GM10248 (cell line): ENCODE data around the gene DYTN.

Source experiments
- CTCF ChIA-PET: fragments of 300-600 bp; sonication (Branson Sonifier 250); formaldehyde crosslinking; extraction: SDS; loops from one replicate; lab custom pipeline; 2021; ENCODE audit warnings: antibody characterized with exemption; lab: Yijun Ruan, JAX
- POLR2A ChIA-PET: fragments of 350-650 bp; sonication (Branson Sonifier 250); formaldehyde crosslinking; extraction: SDS; loops from one replicate; lab custom pipeline; 2020; ENCODE audit warnings: antibody characterized with exemption; lab: Yijun Ruan, JAX
- DNase-seq: peaks from one replicate; pipeline ENCODE4 v3.0.0; 2012; ENCODE audit errors: extremely low spot score
- CTCF ChIP-seq: IDR thresholded peaks from 2 replicates; pipeline ENCODE4 v1.5.1; 2012; ENCODE audit warnings: mild to moderate bottlenecking, low read depth; ENCODE audit errors: extremely low read depth, missing control alignments, control extremely low read depth

The DYTN gene

GRCh38 chr2:206718296-206718695, at the start of gene DYTN:
TSS of gene DYTN (minus strand) at chr2:206718396. CDS start at chr2:206718279, 117 bp downstream.
- ChIA-PET POLR2A (interaction anchor here (0.7 kb wide), 1 partner anchor 613 kb away, joined by 3 read pairs; no protein-coding TSS in a partner anchor), CTCF (interaction anchor here (1.0 kb wide), 1 partner anchor 12 kb away, joined by 3 read pairs; no protein-coding TSS in a partner anchor)
- no peak for TF ChIP-seq CTCF
- no peak for DNase-seq

GRCh38 chr2:206766057-206766930, 48.1 kb upstream of the DYTN start:
- POLR2A ChIA-PET = no interaction called here
- CTCF ChIA-PET = interaction anchor here (0.9 to 3.0 kb wide), 4 partner anchors 11 to 22 kb away, joined by 3 to 16 read pairs (median 4); no protein-coding TSS in a partner anchor
- no peak for DNase-seq
- TF ChIP-seq CTCF = no peak

- DNase-seq = peak; percentile 85
- TF ChIP-seq CTCF = no peak
- POLR2A ChIA-PET = no interaction called here
- CTCF ChIA-PET = interaction anchor here (0.9 to 3.0 kb wide), 6 partner anchors 12 to 444 kb away, joined by 3 to 16 read pairs (median 4); no protein-coding TSS in a partner anchor
Observed at GRCh38 chr2:206765242-206766056, 47.3 kb upstream of the DYTN start, which contains the start of the genes FASTKD2 and MDH1B. TSS of gene FASTKD2 (plus strand) at chr2:206765606. CDS start at chr2:206766694, 1,088 bp downstream. TSS of gene MDH1B (minus strand) at chr2:206765328. CDS start at chr2:206765271, 57 bp downstream.

- ChIA-PET POLR2A (no interaction called here), CTCF (interaction anchor here (0.9 to 3.0 kb wide), 6 partner anchors 11 to 445 kb away, joined by 3 to 16 read pairs (median 4); no protein-coding TSS in a partner anchor)
- no peak for TF ChIP-seq CTCF
- no peak for DNase-seq
Observed at GRCh38 chr2:206764673-206765241, 46.6 kb upstream of the DYTN start.

- POLR2A ChIA-PET = no interaction called here
- no peak for TF ChIP-seq CTCF
- DNase-seq = no peak
- CTCF ChIA-PET = interaction anchor here (1.1 kb wide), 1 partner anchor 716 kb away, joined by 3 read pairs; no protein-coding TSS in a partner anchor
Observed at GRCh38 chr2:206756816-206757215, 38.6 kb upstream of the DYTN start.

GRCh38 chr2:206740800-206741199, 22.6 kb upstream of the DYTN start:
- POLR2A ChIA-PET = no interaction called here
- CTCF ChIA-PET = no interaction called here

More at GRCh38 chr2:206740800-206741199, 22.6 kb upstream of the DYTN start:
- no peak for TF ChIP-seq CTCF
- DNase-seq = no peak
